K562 (cell line): ENCODE data around the gene MRPL41. TPM values are rescaled to one million over a fixed set of nuclear protein-coding genes. Genes with fewer than 3 reads are reported as not detected.

Experiments
- ATAC-seq: fragments of 200-7000 bp; cut with Tn5 transposase; 3 replicates; pipeline ENCODE4 v1.9.1; 2020; ENCODE audit warnings: moderate library complexity
- BruUV-seq: library from RNA; stranded (reverse); fragments of 400-500 nt; replicated peaks from 2 replicates; lab custom pipeline; 2021; lab: Mats Ljungman, UMichigan
- CTCF ChIA-PET: fragments of 300-600 bp; formaldehyde crosslinking; extraction: SDS; loops from one replicate; lab custom pipeline; 2021; ENCODE audit warnings: low intra/inter-chr PET ratio; lab: Yijun Ruan, JAX
- POLR2A ChIA-PET: fragments of 300-600, 350-650 bp; sonication (Branson Sonifier 250); formaldehyde crosslinking; extraction: SDS; loops from one replicate; lab custom pipeline; 2021; ENCODE audit warnings: antibody characterized with exemption, inconsistent platforms; lab: Yijun Ruan, JAX
- DNase-seq, 4 experiments: peaks; one replicate each; pipeline versions ENCODE4 v3.0.0 to v3.0.0-alpha.2; 2011 to 2018; ENCODE audit warnings: low spot score in 3 of 4, mixed read lengths in 3 of 4; ENCODE audit errors: extremely low read depth in 1 of 4
- FAIRE-seq: peaks from 2 replicates; lab custom pipeline; 2011; peaks lifted over from hg19 to GRCh38; lab: Jason Lieb, UNC
- H2AFZ ChIP-seq: 2 replicates; pipeline ENCODE4 v1.6.0; 2011; ENCODE audit warnings: low read depth, low read length, control low read depth, inconsistent platforms
- H3K27ac ChIP-seq: fragments of 200-600 bp; 3 replicates; pipeline ENCODE4 v1.8.0; 2011; ENCODE audit warnings: low read depth, mild to moderate bottlenecking, control low read depth, inconsistent platforms, low read length, moderate library complexity, mixed read lengths; ENCODE audit errors: extremely low read depth
- H3K27me3 ChIP-seq, 2 experiments: fragments of 300-600 bp in 1 of 2; 2 replicates in 1 of 2; 3 replicates in 1 of 2; pipeline versions ENCODE4 v1.6.0 to v1.8.0; 2011; ENCODE audit warnings: inconsistent platforms in 2 of 2, low read length in 2 of 2, mild to moderate bottlenecking in 1 of 2, mixed read lengths in 1 of 2, moderate library complexity in 1 of 2; ENCODE audit not compliant: control insufficient read depth in 2 of 2, insufficient read depth in 2 of 2
- H3K36me3 ChIP-seq: fragments of 300-600 bp; 3 replicates; pipeline ENCODE4 v1.8.0; 2011; ENCODE audit warnings: mild to moderate bottlenecking, low read length, inconsistent platforms; ENCODE audit not compliant: control insufficient read depth, insufficient read depth
- H3K4me1 ChIP-seq, 2 experiments: fragments of 200-600 bp in 1 of 2; replicated peaks in 1 of 2; 2 replicates in 1 of 2; 3 replicates in 1 of 2; pipeline versions ENCODE4 v1.5.1 to v1.8.0; 2011; ENCODE audit warnings: inconsistent platforms in 2 of 2, low read length in 2 of 2, mild to moderate bottlenecking in 1 of 2, mixed read lengths in 1 of 2, moderate library complexity in 1 of 2; ENCODE audit not compliant: control insufficient read depth in 2 of 2, insufficient read depth in 2 of 2
- H3K4me2 ChIP-seq: 2 replicates; pipeline ENCODE4 v1.6.1; 2011; ENCODE audit warnings: low read length, control low read depth, inconsistent platforms, mixed read lengths; ENCODE audit not compliant: insufficient read depth
- H3K4me3 ChIP-seq: fragments of 200-600 bp; sonication (generic), shearing (Covaris generic); 2 replicates; pipeline ENCODE4 v1.5.1; 2016; ENCODE audit warnings: control low read depth, inconsistent platforms
- H3K79me2 ChIP-seq: fragments of 200-600 bp; 3 replicates; pipeline ENCODE4 v1.8.0; 2011; ENCODE audit warnings: low read length, inconsistent platforms; ENCODE audit not compliant: control insufficient read depth, insufficient read depth
- H3K9ac ChIP-seq, 2 experiments: 2 replicates each; pipeline versions ENCODE4 v1.6.0 to v1.6.1; 2011; ENCODE audit warnings: low read depth in 2 of 2, low read length in 2 of 2, control low read depth in 1 of 2, inconsistent platforms in 1 of 2, mild to moderate bottlenecking in 1 of 2, mixed read lengths in 1 of 2; ENCODE audit not compliant: insufficient read depth in 1 of 2
- H3K9me1 ChIP-seq: one replicate; pipeline ENCODE4 v1.6.0; 2011; ENCODE audit warnings: inconsistent platforms, mild to moderate bottlenecking, low read length, moderate library complexity; ENCODE audit not compliant: control insufficient read depth, insufficient read depth
- H3K9me3 ChIP-seq: replicated peaks from 2 replicates; pipeline ENCODE4 v1.5.1; 2011; ENCODE audit warnings: low read depth, low read length, inconsistent platforms; ENCODE audit not compliant: control insufficient read depth, insufficient read depth
- H4K20me1 ChIP-seq: replicated peaks from 2 replicates; pipeline ENCODE4 v1.6.1; 2011; ENCODE audit warnings: low read length, inconsistent platforms, mixed read lengths; ENCODE audit not compliant: control insufficient read depth, insufficient read depth
- ARHGAP35 ChIP-seq: fragments of 450-650 bp; IDR thresholded peaks from 2 replicates; pipeline ENCODE4 v1.6.1; 2018; ENCODE audit not compliant: partially characterized antibody
- ARNT ChIP-seq, 2 experiments: fragments of 450-650 bp; IDR thresholded peaks; 2 replicates each; pipeline ENCODE4 v1.6.1; 2016; ENCODE audit warnings: mild to moderate bottlenecking in 1 of 2
- BCLAF1 ChIP-seq, 2 experiments: fragments of 450-650 bp in 1 of 2; IDR thresholded peaks; 2 replicates each; pipeline ENCODE4 v1.6.1; 2011 to 2017; ENCODE audit warnings: low read depth in 2 of 2, antibody characterized with exemption in 1 of 2, borderline replicate concordance in 1 of 2, low read length in 1 of 2, mild to moderate bottlenecking in 1 of 2, mixed read lengths in 1 of 2; ENCODE audit not compliant: control insufficient read depth in 1 of 2
- DLX4 ChIP-seq: fragments of 250-450 bp; sonication (Bioruptor Pico); IDR thresholded peaks from 2 replicates; pipeline ENCODE4 v1.6.1; 2021; ENCODE audit warnings: mild to moderate bottlenecking
- DNMT1 ChIP-seq: fragments of 450-650 bp; IDR thresholded peaks from 2 replicates; pipeline ENCODE4 v1.6.1; 2016; ENCODE audit warnings: antibody characterized with exemption, mild to moderate bottlenecking
- ESRRB ChIP-seq: fragments of 250-450 bp; sonication (Bioruptor Pico); IDR thresholded peaks from 2 replicates; pipeline ENCODE4 v1.5.0; 2020; ENCODE audit warnings: mild to moderate bottlenecking, moderate library complexity, borderline replicate concordance
- MXI1 ChIP-seq: IDR thresholded peaks from 2 replicates; pipeline ENCODE4 v1.6.1; 2011; ENCODE audit warnings: low read depth, mild to moderate bottlenecking, improper control_type of control experiment, low read length
- NBN ChIP-seq: fragments of 450-650 bp; IDR thresholded peaks from 2 replicates; pipeline ENCODE4 v1.6.1; 2016; ENCODE audit warnings: low read depth, mild to moderate bottlenecking
- TAL1 ChIP-seq: fragments of 450-650 bp; IDR thresholded peaks from 2 replicates; pipeline ENCODE4 v1.6.1; 2016; ENCODE audit warnings: mild to moderate bottlenecking
- ZNF23 ChIP-seq: fragments of 250-450 bp; sonication (Bioruptor Pico); IDR thresholded peaks from 2 replicates; pipeline ENCODE4 v1.4.0; 2020; ENCODE audit warnings: mild to moderate bottlenecking
- WGBS: fragments of 100-300 bp; shearing (Covaris generic); methylation state at CpG from one replicate; pipeline ENCODE4 v1.1.6; 2016; ENCODE audit warnings: low coverage, mixed read lengths; ENCODE audit not compliant: insufficient coverage; ENCODE audit errors: missing lambda C conversion rate; 5-methylcytosine and 5-hydroxymethylcytosine counted together
- in situ Hi-C: fragments of 300-500 bp; cut with MboI; formaldehyde crosslinking; loops from 4 replicates; pipeline ENCODE4 v1.15.0; 2018; ENCODE audit warnings: inconsistent platforms, mixed read lengths
- intact Hi-C: fragments of 100-400 bp; cut with micrococcal nuclease; formaldehyde crosslinking; loops from 2 replicates; pipeline ENCODE4 v1.14.2; 2022
- polyA plus RNA-seq, 8 experiments: library from polyadenylated mRNA; depleted of rRNA in 4 of 8; stranded (reverse) in 5 of 8; unstranded in 3 of 8; fragments of >200 nt; fragmentation: Nextera tagmentation in 2 of 8; fragmentation: Illumina TruSeq in 1 of 8; extraction: Ambion mirVana in 2 of 8; extraction: Trizol in 1 of 8; gene quantifications; 2 replicates each; pipeline versions ENCODE4 v1.2.1 to v1.2.3, GENCODE V29; 2011 to 2014; ENCODE audit warnings: inconsistent platforms in 1 of 8, missing spikeins in 1 of 8
- total RNA-seq, 7 experiments: library from RNA; depleted of rRNA in 6 of 7; stranded (reverse); fragments of >200 nt in 6 of 7; fragmentation: Illumina TruSeq in 2 of 7; extraction: Trizol in 2 of 7; gene quantifications; 2 replicates each; pipeline versions ENCODE4 v1.2.1 to v1.2.3, GENCODE V29; 2011 to 2021; ENCODE audit warnings: low replicate concordance in 1 of 7
- TF ChIP-seq, protein P1 (sequence below): fragments of 450-650 bp; IDR thresholded peaks from 2 replicates; pipeline ENCODE4 v1.6.1; 2016; ENCODE audit warnings: borderline replicate concordance
- TF ChIP-seq, protein P2 (sequence below): fragments of 250-450 bp; sonication (Bioruptor Pico); IDR thresholded peaks from 2 replicates; pipeline ENCODE4 v1.9.0; 2021; ENCODE audit warnings: mild to moderate bottlenecking, inconsistent platforms

MRPL41 gene
- total and polyA plus RNA-seq, 9 of the 15 experiments (the other 6 are each of a cell fraction or from before 2014, with no cell fraction given), result 2.6 to 259 (median 21.6) TPM

GRCh38 chr9:137505421-137506140 lies 46.1 kb upstream of the MRPL41 start (continued):
- TF ChIP-seq ESRRB (CRISPR knock-in tag), result no peak
- TF ChIP-seq DLX4 (CRISPR knock-in tag), result no peak
- no peak for TF ChIP-seq ARNT (IDR thresholded peaks at IDR 0.05)
- no peak for TF ChIP-seq MXI1
- TF ChIP-seq, protein P1, sequence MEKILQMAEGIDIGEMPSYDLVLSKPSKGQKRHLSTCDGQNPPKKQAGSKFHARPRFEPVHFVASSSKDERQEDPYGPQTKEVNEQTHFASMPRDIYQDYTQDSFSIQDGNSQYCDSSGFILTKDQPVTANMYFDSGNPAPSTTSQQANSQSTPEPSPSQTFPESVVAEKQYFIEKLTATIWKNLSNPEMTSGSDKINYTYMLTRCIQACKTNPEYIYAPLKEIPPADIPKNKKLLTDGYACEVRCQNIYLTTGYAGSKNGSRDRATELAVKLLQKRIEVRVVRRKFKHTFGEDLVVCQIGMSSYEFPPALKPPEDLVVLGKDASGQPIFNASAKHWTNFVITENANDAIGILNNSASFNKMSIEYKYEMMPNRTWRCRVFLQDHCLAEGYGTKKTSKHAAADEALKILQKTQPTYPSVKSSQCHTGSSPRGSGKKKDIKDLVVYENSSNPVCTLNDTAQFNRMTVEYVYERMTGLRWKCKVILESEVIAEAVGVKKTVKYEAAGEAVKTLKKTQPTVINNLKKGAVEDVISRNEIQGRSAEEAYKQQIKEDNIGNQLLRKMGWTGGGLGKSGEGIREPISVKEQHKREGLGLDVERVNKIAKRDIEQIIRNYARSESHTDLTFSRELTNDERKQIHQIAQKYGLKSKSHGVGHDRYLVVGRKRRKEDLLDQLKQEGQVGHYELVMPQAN, result no peak
- no peak for TF ChIP-seq NBN

DNA sequence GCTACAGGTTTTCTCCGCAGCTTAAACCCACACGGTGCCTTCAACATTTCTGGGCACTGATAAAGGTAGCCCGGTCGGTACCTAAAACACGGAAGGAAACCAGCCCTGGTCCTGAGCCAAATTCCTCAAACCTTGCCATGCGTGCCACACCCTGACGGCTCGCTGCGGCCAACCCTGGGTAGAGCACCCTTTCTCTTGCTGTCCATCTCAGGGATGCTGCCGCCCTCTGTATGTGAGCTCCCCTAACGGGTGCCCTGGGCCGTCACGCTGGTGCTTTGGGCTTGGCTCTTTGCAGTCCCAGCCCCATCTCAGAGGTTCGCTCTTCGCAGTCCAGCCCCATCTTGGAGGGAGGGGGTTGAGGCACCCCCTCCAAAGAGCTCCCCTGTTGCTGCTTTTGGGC lies 45.4 kb upstream of the MRPL41 start:
- Histone ChIP-seq H3K9me1 (no peaks in the 10 kb centered on the region), H4K20me1 (no peaks in the 10 kb centered on the region), H3K36me3 (no peaks in the 10 kb centered on the region), H3K79me2 (no peaks in the 10 kb centered on the region), H3K27ac (no peak overlapping the region), H3K4me3 (no peak overlapping the region), H3K9me3 (no peaks in the 10 kb centered on the region), H3K4me1 (peaks cover 2 to 27% of the 10 kb centered on the region in 2 experiments; a peak in 4 of 5 replicates), H2AFZ (no peak overlapping the region), H3K4me2 (no peak overlapping the region), H3K9ac (peak overlapping the region in 1 of 2 experiments; percentile 2; a peak in 1 of 4 replicates), H3K27me3 (peaks cover 18 to 30% of the 10 kb centered on the region in 2 experiments; a peak in 4 of 5 replicates)
- in situ Hi-C loops, result no loop called here
- FAIRE-seq, result no peak
- ChIA-PET CTCF (no interaction called here), POLR2A (interaction anchor here (0.7 kb wide), 1 partner anchor 38 kb away, joined by 4 read pairs; no protein-coding TSS in a partner anchor)
- intact Hi-C loops, result no loop called here
- 41% methylated on average over 12 of the region's 15 CpGs for WGBS
- no peak for DNase-seq
- ATAC-seq, result no peak
- no TSS peak for BruUV-seq
- TF ChIP-seq, protein P2, sequence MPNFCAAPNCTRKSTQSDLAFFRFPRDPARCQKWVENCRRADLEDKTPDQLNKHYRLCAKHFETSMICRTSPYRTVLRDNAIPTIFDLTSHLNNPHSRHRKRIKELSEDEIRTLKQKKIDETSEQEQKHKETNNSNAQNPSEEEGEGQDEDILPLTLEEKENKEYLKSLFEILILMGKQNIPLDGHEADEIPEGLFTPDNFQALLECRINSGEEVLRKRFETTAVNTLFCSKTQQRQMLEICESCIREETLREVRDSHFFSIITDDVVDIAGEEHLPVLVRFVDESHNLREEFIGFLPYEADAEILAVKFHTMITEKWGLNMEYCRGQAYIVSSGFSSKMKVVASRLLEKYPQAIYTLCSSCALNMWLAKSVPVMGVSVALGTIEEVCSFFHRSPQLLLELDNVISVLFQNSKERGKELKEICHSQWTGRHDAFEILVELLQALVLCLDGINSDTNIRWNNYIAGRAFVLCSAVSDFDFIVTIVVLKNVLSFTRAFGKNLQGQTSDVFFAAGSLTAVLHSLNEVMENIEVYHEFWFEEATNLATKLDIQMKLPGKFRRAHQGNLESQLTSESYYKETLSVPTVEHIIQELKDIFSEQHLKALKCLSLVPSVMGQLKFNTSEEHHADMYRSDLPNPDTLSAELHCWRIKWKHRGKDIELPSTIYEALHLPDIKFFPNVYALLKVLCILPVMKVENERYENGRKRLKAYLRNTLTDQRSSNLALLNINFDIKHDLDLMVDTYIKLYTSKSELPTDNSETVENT, result no peak
- TF ChIP-seq ZNF23 (CRISPR knock-in tag) (no peak), TAL1 (no peak), DNMT1 (no peak), BCLAF1 (IDR thresholded peaks at IDR 0.05; ENCODE audit: borderline replicate concordance in 1 of 2, control insufficient read depth in 1 of 2, low read depth in 2 of 2, low read length in 1 of 2) (no peak), ARHGAP35 (no peak)
